Measurements from ENCODE around the gene ECT2.
"Not testable (repeated sequence)": the region's sequence is repeated elsewhere in the genome, so short reads cannot be mapped to it uniquely, and the experiment has no call there.

Gene ECT2

GRCh38 chr3:172750368-172751174, at the start of gene ECT2:
Gene ECT2, plus strand, starts transcription at chr3:172750726. Its CDS starts 3,805 bp downstream, at chr3:172754531.
- peak; percentile 98 for DNase-seq

GRCh38 chr3:172700936-172701455, 49.5 kb upstream of the ECT2 start:
- DNase-seq: no peak

GRCh38 chr3:172701751-172702150, 48.8 kb upstream of the ECT2 start:
- DNase-seq: no peak

GRCh38 chr3:172702256-172702655, 48.3 kb upstream of the ECT2 start:
- no peak for DNase-seq

- DNase-seq: not testable (repeated sequence)
These were observed 47.8 kb upstream of the ECT2 start for GRCh38 chr3:172702731-172703130.

GRCh38 chr3:172704001-172704400, 46.5 kb upstream of the ECT2 start:
- no peak for DNase-seq

GRCh38 chr3:172705170-172705569, 45.4 kb upstream of the ECT2 start:
- DNase-seq: no peak

- no peak for DNase-seq
These were observed 43.5 kb upstream of the ECT2 start for GRCh38 chr3:172707030-172707429.

- no peak for DNase-seq
These were observed 42.6 kb upstream of the ECT2 start for GRCh38 chr3:172707967-172708366.

GRCh38 chr3:172708921-172709773, 41.4 kb upstream of the ECT2 start:
- DNase-seq: no peak

GRCh38 chr3:172709774-172710663, 40.5 kb upstream of the ECT2 start:
- no peak for DNase-seq

- peak; percentile 95 for DNase-seq
These were observed 39.7 kb upstream of the ECT2 start, which contains the start of gene NCEH1 for GRCh38 chr3:172710664-172711453. Gene NCEH1, minus strand, starts transcription at chr3:172711067. Its CDS starts 83 bp downstream, at chr3:172710984.

GRCh38 chr3:172711454-172711795, 39.1 kb upstream of the ECT2 start:
- no peak for DNase-seq

- DNase-seq: no peak
These were observed 37.2 kb upstream of the ECT2 start for GRCh38 chr3:172713316-172713715.

- DNase-seq: no peak
These were observed 34.0 kb upstream of the ECT2 start for GRCh38 chr3:172716476-172716875.

GRCh38 chr3:172717493-172718088, 32.9 kb upstream of the ECT2 start:
- no peak for DNase-seq

- not testable (repeated sequence) for DNase-seq
These were observed 27.9 kb upstream of the ECT2 start for GRCh38 chr3:172722536-172723040.

GRCh38 chr3:172726380-172726779, 24.1 kb upstream of the ECT2 start:
- no peak for DNase-seq

GRCh38 chr3:172735014-172735413, 15.5 kb upstream of the ECT2 start:
- DNase-seq: no peak

GRCh38 chr3:172739462-172739861, 11.1 kb upstream of the ECT2 start:
- DNase-seq: no peak

- no peak for DNase-seq
These were observed 4.1 kb upstream of the ECT2 start for GRCh38 chr3:172746475-172746874.
